HG02798 (cell line): Measurements from ENCODE around the gene MAPK8IP3.

Source experiments
- ATAC-seq: cut with Tn5 transposase; IDR thresholded peaks from one replicate; pipeline ENCODE4 v1.9.1; 2021; ENCODE audit warnings: mild to moderate bottlenecking; ENCODE audit not compliant: unreplicated experiment, poor library complexity

The MAPK8IP3 gene

GRCh38 chr16:1780677-1781072 lies 74.7 kb downstream of the MAPK8IP3 start:
- ATAC-seq: no peak

GRCh38 chr16:1781254-1781653 lies 75.3 kb downstream of the MAPK8IP3 start:
- ATAC-seq: no peak

GRCh38 chr16:1781758-1782407 lies 75.9 kb downstream of the MAPK8IP3 start:
- peak; percentile 1 for ATAC-seq

GRCh38 chr16:1782408-1783264 lies 76.6 kb downstream of the MAPK8IP3 start, which contains the start of the genes NUBP2 and SPSB3:
Gene NUBP2 (plus strand): TSS chr16:1782960. CDS start chr16:1783021, 61 bp downstream.
Gene SPSB3 (minus strand): TSS chr16:1782571. CDS start chr16:1781483, 1,088 bp downstream.
- ATAC-seq: peak; percentile 88

GRCh38 chr16:1784977-1785845 lies 79.2 kb downstream of the MAPK8IP3 start:
- no peak for ATAC-seq

- ATAC-seq: no peak
Observed at GRCh38 chr16:1785846-1786170, 79.8 kb downstream of the MAPK8IP3 start.

GRCh38 chr16:1786242-1787055 lies 80.5 kb downstream of the MAPK8IP3 start:
- ATAC-seq: no peak

GRCh38 chr16:1787056-1787321 lies 81.0 kb downstream of the MAPK8IP3 start:
- no peak for ATAC-seq

GRCh38 chr16:1787322-1788094 lies 81.5 kb downstream of the MAPK8IP3 start:
- no peak for ATAC-seq

GRCh38 chr16:1788095-1788707 lies 82.2 kb downstream of the MAPK8IP3 start:
- no peak for ATAC-seq

GRCh38 chr16:1788708-1789100 lies 82.7 kb downstream of the MAPK8IP3 start:
- no peak for ATAC-seq

- no peak for ATAC-seq
Observed at GRCh38 chr16:1789643-1790045, 83.6 kb downstream of the MAPK8IP3 start.

- no peak for ATAC-seq
Observed at GRCh38 chr16:1790261-1790610, 84.2 kb downstream of the MAPK8IP3 start.

GRCh38 chr16:1790611-1791255 lies 84.7 kb downstream of the MAPK8IP3 start:
- ATAC-seq: no peak

GRCh38 chr16:1791256-1791942 lies 85.4 kb downstream of the MAPK8IP3 start:
- no peak for ATAC-seq

- no peak for ATAC-seq
Observed at GRCh38 chr16:1791943-1792812, 86.2 kb downstream of the MAPK8IP3 start.
